ENCODE data around the gene ACADL.

Gene ACADL

DNA sequence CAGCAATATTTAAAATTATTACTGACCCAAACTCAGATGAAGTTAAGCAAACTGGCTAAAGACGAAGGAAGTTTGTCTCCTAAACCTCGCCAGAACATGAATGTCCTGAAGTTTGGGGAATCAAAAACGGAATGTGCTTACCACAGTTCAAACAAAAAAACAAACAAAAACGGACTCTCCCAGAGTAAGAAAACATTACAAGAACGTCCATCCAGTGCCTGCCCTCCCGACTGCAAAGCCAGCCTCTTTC is 55.1 kb downstream of the ACADL start:
- DNase-seq (ENCODE audit: low spot score) = no peak

DNA sequence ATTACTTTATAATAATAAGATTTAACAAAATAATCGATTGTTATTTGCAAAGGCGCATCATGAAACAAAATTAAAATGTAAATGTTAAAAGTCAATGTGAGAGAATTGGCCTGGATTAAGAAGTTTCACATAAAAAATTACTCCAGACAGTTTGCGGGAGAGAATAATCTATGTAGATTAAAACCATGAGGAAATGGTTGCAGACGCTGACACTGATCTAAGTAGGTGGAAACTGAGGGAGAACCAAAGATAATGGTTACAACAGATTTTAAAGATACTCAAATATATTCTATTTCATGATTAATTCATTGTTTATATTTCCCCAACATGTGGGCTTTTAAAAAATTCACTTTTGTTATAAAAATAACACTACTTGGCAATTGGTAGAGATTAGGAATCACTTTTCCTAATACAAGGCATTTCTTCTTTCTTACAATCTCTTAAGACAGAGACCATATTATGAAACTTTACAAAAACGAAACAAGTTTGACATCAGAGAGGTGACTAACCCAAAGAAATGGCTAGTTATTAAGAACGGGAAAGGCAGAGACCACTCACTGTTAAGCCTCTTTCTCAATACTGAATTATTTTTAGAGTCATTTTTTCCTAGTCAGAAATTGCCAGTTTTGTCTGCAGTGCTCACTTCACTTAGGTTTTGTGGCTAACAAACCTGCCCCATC is 55.6 kb downstream of the ACADL start:
- peak; percentile 39 for DNase-seq (ENCODE audit: low spot score)

DNA sequence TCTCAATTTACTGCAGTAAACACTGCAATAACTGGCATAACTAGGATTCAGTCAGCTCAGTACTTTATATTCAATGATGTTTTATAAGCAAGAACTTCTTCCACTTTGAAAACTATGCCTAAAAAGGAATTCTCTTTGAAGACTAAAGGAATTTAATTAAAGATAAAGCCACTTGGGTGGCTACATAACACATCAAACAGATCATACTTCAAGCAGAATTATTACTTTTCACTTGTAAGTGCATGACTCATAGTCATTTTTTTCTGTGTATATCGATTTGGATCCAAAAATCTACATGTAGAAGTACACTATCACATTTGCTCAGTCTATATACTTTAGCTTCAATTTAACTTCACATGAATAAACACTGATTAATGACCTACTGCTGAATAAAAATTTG is 58.0 kb downstream of the ACADL start:
- DNase-seq (ENCODE audit: low spot score) = no peak

DNA sequence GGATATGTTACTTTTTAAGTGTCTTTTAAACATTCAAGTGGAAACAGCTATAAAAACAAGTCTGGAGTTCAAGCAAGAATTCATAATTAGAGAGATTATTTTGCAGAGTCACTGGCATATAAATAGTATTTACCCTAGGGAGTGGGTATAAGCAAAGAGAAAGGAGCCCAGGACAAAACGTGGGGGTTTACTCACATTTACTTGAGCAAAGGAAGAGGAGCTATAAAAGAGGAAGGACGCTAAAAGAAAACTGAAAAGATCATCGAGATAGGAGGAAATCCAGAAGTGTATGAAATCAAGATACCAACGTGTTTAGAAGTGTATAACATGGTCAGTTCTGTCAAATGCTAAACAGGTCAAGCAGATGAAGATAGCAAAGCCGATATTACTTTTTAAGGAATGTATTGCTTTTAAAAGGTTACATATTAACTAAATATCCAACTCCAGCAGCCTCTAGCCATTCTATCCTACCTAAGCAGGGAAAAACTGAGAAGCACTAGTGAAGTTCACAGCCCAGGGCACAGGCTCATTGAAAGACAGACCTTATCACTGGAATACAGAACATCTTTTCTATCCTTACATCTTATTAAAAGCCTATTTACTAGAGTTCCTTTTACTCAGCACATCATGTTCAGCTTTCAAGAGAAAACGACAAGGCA is 62.7 kb downstream of the ACADL start:
- DNase-seq (ENCODE audit: low spot score) = no peak

DNA sequence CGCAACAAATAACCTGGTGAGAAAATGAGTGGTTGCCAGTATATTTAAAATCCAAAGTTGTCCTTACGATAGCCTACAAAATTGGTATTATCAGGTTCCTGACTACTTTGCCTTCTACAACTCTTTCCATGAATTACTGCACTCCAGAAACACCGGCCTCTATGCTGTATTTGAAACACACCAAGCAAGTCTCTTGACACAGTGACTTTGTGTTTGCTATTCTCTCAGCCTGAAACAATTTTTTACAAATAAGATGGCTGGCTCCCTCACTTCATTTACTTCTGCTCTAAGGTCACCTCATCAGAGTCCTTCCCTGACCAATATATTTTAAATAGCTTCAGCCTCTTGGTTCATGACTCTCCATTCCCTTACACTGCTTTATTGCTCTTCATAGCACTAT is 66.2 kb downstream of the ACADL start:
- DNase-seq (ENCODE audit: low spot score) = no peak

DNA sequence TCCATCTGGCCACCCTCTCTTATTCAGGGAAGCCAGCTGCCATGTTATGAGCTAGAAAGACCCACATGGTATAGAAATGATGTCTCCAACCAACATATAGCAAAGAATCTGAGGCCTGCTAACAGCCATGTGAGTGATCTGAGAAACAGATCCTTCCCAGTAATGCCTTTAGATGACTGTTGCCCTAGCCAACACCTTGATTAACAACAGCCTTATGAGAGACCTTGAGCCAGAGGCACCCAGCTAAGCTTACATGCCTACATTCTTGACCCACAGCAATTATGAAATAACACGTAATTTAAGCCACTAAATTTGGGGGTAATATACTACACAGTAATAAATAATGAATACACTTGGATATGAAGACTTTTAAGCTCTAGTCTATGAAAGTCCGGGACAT is 67.0 kb downstream of the ACADL start:
- DNase-seq (ENCODE audit: low spot score) = no peak

DNA sequence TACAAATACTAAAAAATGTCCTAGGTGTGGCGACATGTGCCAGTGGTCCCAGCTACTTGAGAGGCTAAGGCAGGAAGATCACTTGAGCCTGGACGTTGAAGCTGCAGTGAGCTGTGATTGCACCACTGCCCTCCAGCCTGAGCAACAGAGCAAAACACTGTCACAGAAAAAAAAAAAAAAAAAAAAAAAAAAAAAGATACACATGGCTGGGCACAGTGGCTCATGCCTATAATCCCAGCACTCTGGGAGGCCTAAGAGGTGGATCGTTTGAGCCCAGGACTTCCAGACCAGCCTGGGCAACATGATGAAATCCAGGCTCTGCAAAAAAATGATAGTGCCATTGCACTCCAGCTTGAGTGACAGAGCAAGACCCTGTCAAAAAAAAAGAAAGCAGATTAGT is 67.7 kb downstream of the ACADL start:
- DNase-seq (ENCODE audit: low spot score) = no peak

DNA sequence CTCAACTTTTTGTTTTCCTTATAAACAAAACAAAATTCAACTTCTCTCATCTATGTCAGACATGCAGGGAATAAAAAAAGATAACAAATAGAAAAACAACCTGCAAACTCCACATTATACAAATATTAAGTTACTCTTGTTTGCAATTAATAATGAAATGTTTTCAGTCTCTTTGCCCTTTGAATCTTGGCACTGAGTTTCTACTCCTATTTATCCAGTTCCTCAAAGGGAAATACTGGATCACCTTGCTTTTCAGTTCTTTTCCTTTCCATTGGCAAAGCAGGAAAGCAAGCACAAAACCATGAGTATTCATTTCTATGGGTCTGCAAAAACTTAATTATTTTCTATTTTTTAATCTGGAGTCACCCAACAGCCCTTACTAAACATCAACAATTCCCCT is 77.6 kb downstream of the ACADL start:
- no peak for DNase-seq (ENCODE audit: low spot score)
